ENCODE data around the gene VCX2. TPM values are rescaled to one million over a fixed set of nuclear protein-coding genes. Genes with fewer than 3 reads are reported as not detected.

The VCX2 gene
- total and polyA plus RNA-seq, 2 donors (not counting 3 experiments of a cell fraction or from before 2014, with no cell fraction given), result not detected

DNA sequence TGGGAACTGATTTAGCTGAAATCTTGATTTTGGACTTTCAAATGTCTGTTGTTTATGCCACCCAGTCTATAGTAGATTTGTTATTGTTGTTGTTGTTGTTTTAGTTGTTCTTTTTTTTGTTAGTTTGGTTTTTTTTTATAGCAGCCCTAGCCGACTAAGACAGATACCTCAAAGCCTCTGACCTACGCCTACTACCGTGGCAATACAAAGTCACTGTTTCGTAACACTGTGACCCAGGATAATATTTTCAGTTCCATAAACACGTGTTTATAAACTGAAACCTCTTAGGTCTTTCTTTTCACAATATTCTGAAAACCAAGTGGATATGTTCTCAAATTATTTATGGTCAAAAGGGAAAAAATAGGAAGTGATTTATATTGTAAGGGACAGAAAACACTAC lies 32.8 kb downstream of the VCX2 start:
- Histone ChIP-seq H2AFZ (ENCODE audit: low read depth, low read length) (no peak overlapping the region), H3K9ac (replicated peaks; ENCODE audit: extremely low read depth, insufficient read depth, low read length) (no peak overlapping the region), H3K27me3 (ENCODE audit: control insufficient read depth in 2 of 2, insufficient read depth in 2 of 2, low read length in 2 of 2) (no peaks in the 10 kb centered on the region), H3K9me1 (replicated peaks; ENCODE audit: control insufficient read depth, extremely low read depth, insufficient read depth, low read length) (no peaks in the 10 kb centered on the region), H3K9me3 (replicated peaks; ENCODE audit: control insufficient read depth, insufficient read depth, low read length) (no peaks in the 10 kb centered on the region), H4K20me1 (replicated peaks; ENCODE audit: control insufficient read depth, extremely low read depth, insufficient read depth, low read length) (no peaks in the 10 kb centered on the region), H3K36me3 (ENCODE audit: control insufficient read depth in 2 of 2, extremely low read depth in 1 of 2, insufficient read depth in 2 of 2, low read length in 2 of 2) (no peaks in the 10 kb centered on the region), H3K79me2 (ENCODE audit: control insufficient read depth, insufficient read depth, low read length) (no peaks in the 10 kb centered on the region), H3K27ac (ENCODE audit: insufficient read depth, low read depth, low read length) (no peak overlapping the region), H3K4me2 (ENCODE audit: insufficient read depth, low read length) (no peak overlapping the region), H3K4me1 (ENCODE audit: control insufficient read depth, extremely low read depth, insufficient read depth, low read length) (no peaks in the 10 kb centered on the region), H3K4me3 (replicated peaks in 1 of 3; ENCODE audit: insufficient read depth in 1 of 3, low read depth in 1 of 3, low read length in 3 of 3) (no peak overlapping the region)
- DNase-seq (ENCODE audit: low read depth, low spot score) (no peak), FAIRE-seq (no peak)
- ChIA-PET CTCF (interaction anchor here (0.6 kb wide), 1 partner anchor 62 kb away, joined by 4 read pairs; no protein-coding TSS in a partner anchor), POLR2A (no interaction called here)
- BruUV-seq (replicated peaks), result no TSS peak
- no peak for TF ChIP-seq GATA2 (IDR thresholded peaks at IDR 0.05; ENCODE audit: insufficient read depth, insufficient read length, low read depth, low read length)
- no peak for TF ChIP-seq POLR2A (IDR thresholded peaks at IDR 0.05; ENCODE audit: low read depth, low read length)
- TF ChIP-seq, protein P1, sequence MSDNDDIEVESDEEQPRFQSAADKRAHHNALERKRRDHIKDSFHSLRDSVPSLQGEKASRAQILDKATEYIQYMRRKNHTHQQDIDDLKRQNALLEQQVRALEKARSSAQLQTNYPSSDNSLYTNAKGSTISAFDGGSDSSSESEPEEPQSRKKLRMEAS (IDR thresholded peaks at IDR 0.05; ENCODE audit: insufficient read depth, insufficient read length), result no peak
- no peak for TF ChIP-seq JUN (IDR thresholded peaks at IDR 0.05; ENCODE audit: borderline replicate concordance, insufficient read depth, insufficient read length, low read depth)
- TF ChIP-seq FOS (IDR thresholded peaks at IDR 0.05; ENCODE audit: borderline replicate concordance, insufficient read depth, low read length), result no peak
- no peak for TF ChIP-seq POLR2AphosphoS5 (IDR thresholded peaks at IDR 0.05; ENCODE audit: insufficient read depth, low read depth, low read length)
- TF ChIP-seq, protein P2, sequence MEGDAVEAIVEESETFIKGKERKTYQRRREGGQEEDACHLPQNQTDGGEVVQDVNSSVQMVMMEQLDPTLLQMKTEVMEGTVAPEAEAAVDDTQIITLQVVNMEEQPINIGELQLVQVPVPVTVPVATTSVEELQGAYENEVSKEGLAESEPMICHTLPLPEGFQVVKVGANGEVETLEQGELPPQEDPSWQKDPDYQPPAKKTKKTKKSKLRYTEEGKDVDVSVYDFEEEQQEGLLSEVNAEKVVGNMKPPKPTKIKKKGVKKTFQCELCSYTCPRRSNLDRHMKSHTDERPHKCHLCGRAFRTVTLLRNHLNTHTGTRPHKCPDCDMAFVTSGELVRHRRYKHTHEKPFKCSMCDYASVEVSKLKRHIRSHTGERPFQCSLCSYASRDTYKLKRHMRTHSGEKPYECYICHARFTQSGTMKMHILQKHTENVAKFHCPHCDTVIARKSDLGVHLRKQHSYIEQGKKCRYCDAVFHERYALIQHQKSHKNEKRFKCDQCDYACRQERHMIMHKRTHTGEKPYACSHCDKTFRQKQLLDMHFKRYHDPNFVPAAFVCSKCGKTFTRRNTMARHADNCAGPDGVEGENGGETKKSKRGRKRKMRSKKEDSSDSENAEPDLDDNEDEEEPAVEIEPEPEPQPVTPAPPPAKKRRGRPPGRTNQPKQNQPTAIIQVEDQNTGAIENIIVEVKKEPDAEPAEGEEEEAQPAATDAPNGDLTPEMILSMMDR (IDR thresholded peaks at IDR 0.05; ENCODE audit: extremely low read depth in 1 of 2, insufficient read depth in 1 of 2, low read depth in 1 of 2, low read length in 2 of 2), result no peak
- TF ChIP-seq EZH2 (IDR thresholded peaks at IDR 0.05; ENCODE audit: borderline replicate concordance, low read depth, low read length, severe bottlenecking), result no peak
- TF ChIP-seq MYC (IDR thresholded peaks at IDR 0.05; ENCODE audit: low read depth, low read length), result no peak
- dilution Hi-C loops (cut with MboI; ENCODE audit: extremely low pct_ligation_motif_present, low sequenced_read_pairs) (no loop called here), intact Hi-C loops (cut with micrococcal nuclease) (no loop called here)

Measured in endothelial cell of umbilical vein (primary cell).